K562 treated with DMSO at 1 percent for 12 hours (cell line): ENCODE results near the gene FSTL5. TPM values are rescaled to one million over a fixed set of nuclear protein-coding genes. Genes with fewer than 3 reads are reported as not detected.

Experiments
- total RNA-seq: library from RNA; unstranded; fragments of 300-600 nt; gene quantifications from 2 replicates; pipeline ENCODE4 v1.2.3, GENCODE V29; 2022; ENCODE audit not compliant: insufficient read depth

Gene FSTL5
- 0.35 TPM in 1 of 2 replicates, not detected in the other for total RNA-seq

DNA sequence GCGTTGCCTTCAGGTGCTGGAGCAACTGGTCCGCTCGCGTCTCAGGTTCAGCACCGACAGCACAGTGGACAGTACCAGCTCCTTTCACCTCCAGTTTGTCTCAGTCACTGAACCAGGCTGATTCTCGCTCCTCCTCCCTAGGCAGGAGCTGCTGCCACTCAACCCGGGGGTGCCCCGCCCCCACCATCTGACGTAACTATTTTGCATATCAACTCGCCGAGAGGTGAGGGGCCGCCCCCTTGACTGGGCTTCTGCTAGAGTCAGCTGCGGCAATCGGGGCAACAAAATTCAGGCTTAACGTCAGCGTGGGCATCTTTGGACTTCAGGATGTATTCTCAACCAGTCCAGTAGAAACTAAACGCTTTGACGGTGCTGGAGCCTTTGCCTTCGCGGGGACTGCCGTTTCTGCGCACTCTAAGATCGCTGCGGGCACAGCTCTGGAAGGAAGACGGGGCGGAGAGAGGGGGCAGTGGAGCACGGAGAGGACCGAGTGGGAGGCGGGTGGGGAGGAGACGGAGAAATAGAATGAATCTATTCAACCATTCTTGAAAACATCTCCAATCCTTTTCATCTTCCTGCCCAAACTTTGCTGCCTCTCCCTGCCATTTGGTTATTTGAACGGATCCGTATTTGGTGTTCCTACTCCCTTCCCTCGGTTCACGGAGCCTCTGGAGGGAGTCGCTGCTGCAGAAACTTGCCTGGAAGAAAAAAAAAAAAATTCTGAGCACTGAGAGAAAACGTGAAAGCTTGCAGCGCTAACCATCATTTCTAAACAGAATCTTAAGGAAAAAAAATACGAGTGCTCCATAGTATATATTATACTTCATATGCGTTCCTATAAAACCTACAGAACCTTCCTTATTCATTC is at the start of gene FSTL5:
Gene FSTL5 (minus strand): TSS at position 109 of the 868 bp plus-strand sequence. CDS start 52,604 bp downstream, outside the sequence.

